Measurements from ENCODE around the gene NKPD1.

The NKPD1 gene

GRCh38 chr19:45172611-45173208, 11.9 kb upstream of the NKPD1 start:
- DNase-seq (ENCODE audit: low read depth in 2 of 2) = no peak

- no peak for DNase-seq (ENCODE audit: low read depth in 2 of 2)
Measured at GRCh38 chr19:45172173-45172572, 11.4 kb upstream of the NKPD1 start.

GRCh38 chr19:45171211-45171623, 10.4 kb upstream of the NKPD1 start:
- peak in 1 of 2 donors; percentile 12 for DNase-seq (ENCODE audit: low read depth in 2 of 2)

GRCh38 chr19:45170146-45171106, 9.6 kb upstream of the NKPD1 start:
- no peak for DNase-seq (ENCODE audit: low read depth in 2 of 2)

- no peak for DNase-seq (ENCODE audit: low read depth in 2 of 2)
Measured at GRCh38 chr19:45169602-45170001, 8.8 kb upstream of the NKPD1 start.

GRCh38 chr19:45168767-45169351, 8.1 kb upstream of the NKPD1 start:
- no peak for DNase-seq (ENCODE audit: low read depth in 2 of 2)

- no peak for DNase-seq (ENCODE audit: low read depth in 2 of 2)
Measured at GRCh38 chr19:45166723-45167252, 6.0 kb upstream of the NKPD1 start.

- DNase-seq (ENCODE audit: low read depth in 2 of 2) = peak in 1 of 2 donors; percentile 49
Measured at GRCh38 chr19:45164577-45165335, 4.0 kb upstream of the NKPD1 start.

GRCh38 chr19:45163751-45164460, 3.1 kb upstream of the NKPD1 start:
- no peak for DNase-seq (ENCODE audit: low read depth in 2 of 2)

GRCh38 chr19:45163156-45163555, 2.4 kb upstream of the NKPD1 start:
- DNase-seq (ENCODE audit: low read depth in 2 of 2) = no peak

- no peak for DNase-seq (ENCODE audit: low read depth in 2 of 2)
Measured at GRCh38 chr19:45162608-45163143, 1.9 kb upstream of the NKPD1 start.

GRCh38 chr19:45161738-45162607, 1.2 kb upstream of the NKPD1 start:
- DNase-seq (ENCODE audit: low read depth in 2 of 2) = no peak

GRCh38 chr19:45159971-45160324, 834 bp downstream of the NKPD1 start:
- DNase-seq (ENCODE audit: low read depth in 2 of 2) = no peak

GRCh38 chr19:45159210-45159970, 1.4 kb downstream of the NKPD1 start:
- no peak for DNase-seq (ENCODE audit: low read depth in 2 of 2)

- no peak for DNase-seq (ENCODE audit: low read depth in 2 of 2)
Measured at GRCh38 chr19:45158503-45159209, 2.1 kb downstream of the NKPD1 start.

GRCh38 chr19:45156751-45157150, 4.0 kb downstream of the NKPD1 start:
- DNase-seq (ENCODE audit: low read depth in 2 of 2) = no peak

- no peak for DNase-seq (ENCODE audit: low read depth in 2 of 2)
Measured at GRCh38 chr19:45156011-45156630, 4.7 kb downstream of the NKPD1 start.
